Parathyroid adenoma (tissue), 2 donors: ENCODE data around the gene STAC2.

Experiments
- H2AFZ ChIP-seq: fragments of 300-600 bp; sonication (generic); one replicate; pipeline ENCODE4 v1.7.0; 2017; ENCODE audit warnings: antibody characterized with exemption, mild to moderate bottlenecking
- H3K27ac ChIP-seq: fragments of 300-600 bp; sonication (generic); one replicate; pipeline ENCODE4 v1.7.0; 2017
- H3K27me3 ChIP-seq: fragments of 300-600 bp; sonication (generic); one replicate; pipeline ENCODE4 v1.7.0; 2017; ENCODE audit warnings: low read length; ENCODE audit not compliant: control insufficient read depth, insufficient read depth
- H3K36me3 ChIP-seq: fragments of 300-600 bp; sonication (generic); one replicate; pipeline ENCODE4 v1.7.0; 2017; ENCODE audit warnings: low read length; ENCODE audit not compliant: control insufficient read depth, insufficient read depth
- H3K4me1 ChIP-seq: fragments of 300-600 bp; sonication (generic); one replicate; pipeline ENCODE4 v1.7.0; 2017; ENCODE audit warnings: control low read depth
- H3K4me2 ChIP-seq: fragments of 300-600 bp; sonication (generic); one replicate; pipeline ENCODE4 v1.7.0; 2017; ENCODE audit warnings: low read length
- H3K4me3 ChIP-seq: fragments of 300-600 bp; sonication (generic); one replicate; pipeline ENCODE4 v1.7.0; 2017; ENCODE audit warnings: low read depth, low read length
- H3K79me2 ChIP-seq: fragments of 300-600 bp; sonication (generic); one replicate; pipeline ENCODE4 v1.7.0; 2017; ENCODE audit warnings: control low read depth
- H3K9ac ChIP-seq: fragments of 300-600 bp; sonication (generic); one replicate; pipeline ENCODE4 v1.7.0; 2017; ENCODE audit warnings: mild to moderate bottlenecking
- H3K9me3 ChIP-seq: fragments of 300-600 bp; sonication (generic); one replicate; pipeline ENCODE4 v1.7.0; 2017; ENCODE audit warnings: low read length; ENCODE audit not compliant: control insufficient read depth
- CTCF ChIP-seq: fragments of 300-600 bp; sonication (generic); IDR thresholded peaks from one replicate; pipeline ENCODE4 v1.7.0; 2017; ENCODE audit warnings: antibody characterized with exemption, mild to moderate bottlenecking
- donor health status: primary hyperparathyroidism.

Gene STAC2

GRCh38 chr17:39173526-39174274 is 52.0 kb downstream of the STAC2 start:
- Histone ChIP-seq H3K9ac (no peak overlapping the region), H3K27ac (no peak overlapping the region), H3K79me2 (no peaks in the 10 kb centered on the region), H3K4me2 (no peak overlapping the region), H3K36me3 (no peaks in the 10 kb centered on the region), H3K9me3 (no peaks in the 10 kb centered on the region), H3K4me3 (no peak overlapping the region), H3K4me1 (no peaks in the 10 kb centered on the region), H3K27me3 (no peaks in the 10 kb centered on the region), H2AFZ (no peak overlapping the region)
- TF ChIP-seq CTCF = no peak

GRCh38 chr17:39173080-39173479 is 52.7 kb downstream of the STAC2 start:
- Histone ChIP-seq H3K27ac (no peak overlapping the region), H3K4me3 (no peak overlapping the region), H3K9me3 (no peaks in the 10 kb centered on the region), H3K4me2 (no peak overlapping the region), H3K9ac (no peak overlapping the region), H3K4me1 (no peaks in the 10 kb centered on the region), H3K36me3 (no peaks in the 10 kb centered on the region), H3K27me3 (no peaks in the 10 kb centered on the region), H2AFZ (no peak overlapping the region), H3K79me2 (no peaks in the 10 kb centered on the region)
- no peak for TF ChIP-seq CTCF

GRCh38 chr17:39171933-39172332 is 53.8 kb downstream of the STAC2 start:
- no peaks in the 10 kb centered on the region for H3K27me3 ChIP-seq
- no peak overlapping the region for H3K27ac ChIP-seq
- no peaks in the 10 kb centered on the region for H3K9me3 ChIP-seq
- TF ChIP-seq CTCF = no peak
- no peaks in the 10 kb centered on the region for H3K79me2 ChIP-seq
- H2AFZ ChIP-seq = no peak overlapping the region
- H3K4me3 ChIP-seq = no peak overlapping the region
- H3K9ac ChIP-seq = no peak overlapping the region
- H3K4me2 ChIP-seq = no peak overlapping the region
- no peaks in the 10 kb centered on the region for H3K4me1 ChIP-seq
- H3K36me3 ChIP-seq = no peaks in the 10 kb centered on the region

GRCh38 chr17:39170558-39170957 is 55.2 kb downstream of the STAC2 start:
- Histone ChIP-seq H2AFZ (no peak overlapping the region), H3K27me3 (no peaks in the 10 kb centered on the region), H3K9me3 (no peaks in the 10 kb centered on the region), H3K79me2 (no peaks in the 10 kb centered on the region), H3K4me1 (no peaks in the 10 kb centered on the region), H3K4me2 (no peak overlapping the region), H3K27ac (no peak overlapping the region), H3K36me3 (no peaks in the 10 kb centered on the region), H3K4me3 (no peak overlapping the region), H3K9ac (no peak overlapping the region)
- TF ChIP-seq CTCF = no peak

- no peaks in the 10 kb centered on the region for H3K9me3 ChIP-seq
- no peak overlapping the region for H3K9ac ChIP-seq
- no peak for TF ChIP-seq CTCF
- H3K79me2 ChIP-seq = no peaks in the 10 kb centered on the region
- H3K4me1 ChIP-seq = no peaks in the 10 kb centered on the region
- no peak overlapping the region for H2AFZ ChIP-seq
- H3K36me3 ChIP-seq = no peaks in the 10 kb centered on the region
- H3K27me3 ChIP-seq = no peaks in the 10 kb centered on the region
- H3K4me2 ChIP-seq = no peak overlapping the region
- H3K27ac ChIP-seq = no peak overlapping the region
- no peak overlapping the region for H3K4me3 ChIP-seq
These were observed 55.6 kb downstream of the STAC2 start for GRCh38 chr17:39170109-39170508.
